Astrocyte of the hippocampus (primary cell): ENCODE results near the gene KIFC1.

ENCODE experiments used
- DNase-seq: peaks from one replicate; pipeline ENCODE4 v3.0.0; 2011; ENCODE audit warnings: low read depth, low spot score

KIFC1 gene

GRCh38 chr6:33411632-33412005 is 20.0 kb downstream of the KIFC1 start:
- no peak for DNase-seq

DNA sequence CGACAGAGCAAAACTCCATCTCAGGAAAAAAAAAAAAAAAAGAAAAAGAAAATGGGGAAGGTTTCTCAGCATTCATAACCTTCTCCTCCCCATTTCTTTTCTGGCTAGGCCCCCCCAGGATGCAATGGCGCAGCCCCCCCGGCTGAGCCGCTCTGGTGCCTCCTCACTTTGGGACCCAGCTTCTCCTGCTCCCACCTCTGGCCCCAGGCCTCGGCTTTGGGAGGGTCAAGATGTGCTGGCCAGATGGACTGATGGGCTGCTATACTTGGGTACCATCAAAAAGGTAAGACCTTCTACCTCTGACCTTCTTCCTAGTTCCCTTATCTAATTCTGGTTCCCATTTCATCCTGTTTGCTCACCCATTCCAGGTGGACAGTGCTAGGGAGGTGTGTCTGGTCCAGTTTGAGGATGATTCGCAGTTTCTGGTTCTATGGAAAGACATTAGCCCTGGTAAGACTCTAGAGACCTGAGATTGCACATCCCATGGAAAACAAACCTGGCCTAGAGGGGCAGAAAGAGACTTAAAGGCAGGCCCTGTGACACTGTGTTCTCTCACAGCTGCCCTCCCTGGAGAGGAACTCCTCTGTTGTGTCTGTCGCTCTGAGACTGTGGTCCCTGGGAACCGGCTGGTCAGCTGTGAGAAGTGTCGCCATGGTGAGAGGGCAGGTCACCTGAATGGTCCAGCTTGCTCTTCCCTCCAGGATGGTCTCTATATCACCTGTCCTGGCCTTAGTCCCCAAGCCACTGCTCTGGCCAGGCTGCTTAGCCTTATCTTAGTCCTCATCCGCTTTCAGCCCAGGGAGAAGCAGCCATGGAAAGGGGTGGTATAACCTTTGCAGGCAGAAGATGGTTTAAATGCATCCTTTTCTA is 20.8 kb downstream of the KIFC1 start:
- no peak for DNase-seq

DNA sequence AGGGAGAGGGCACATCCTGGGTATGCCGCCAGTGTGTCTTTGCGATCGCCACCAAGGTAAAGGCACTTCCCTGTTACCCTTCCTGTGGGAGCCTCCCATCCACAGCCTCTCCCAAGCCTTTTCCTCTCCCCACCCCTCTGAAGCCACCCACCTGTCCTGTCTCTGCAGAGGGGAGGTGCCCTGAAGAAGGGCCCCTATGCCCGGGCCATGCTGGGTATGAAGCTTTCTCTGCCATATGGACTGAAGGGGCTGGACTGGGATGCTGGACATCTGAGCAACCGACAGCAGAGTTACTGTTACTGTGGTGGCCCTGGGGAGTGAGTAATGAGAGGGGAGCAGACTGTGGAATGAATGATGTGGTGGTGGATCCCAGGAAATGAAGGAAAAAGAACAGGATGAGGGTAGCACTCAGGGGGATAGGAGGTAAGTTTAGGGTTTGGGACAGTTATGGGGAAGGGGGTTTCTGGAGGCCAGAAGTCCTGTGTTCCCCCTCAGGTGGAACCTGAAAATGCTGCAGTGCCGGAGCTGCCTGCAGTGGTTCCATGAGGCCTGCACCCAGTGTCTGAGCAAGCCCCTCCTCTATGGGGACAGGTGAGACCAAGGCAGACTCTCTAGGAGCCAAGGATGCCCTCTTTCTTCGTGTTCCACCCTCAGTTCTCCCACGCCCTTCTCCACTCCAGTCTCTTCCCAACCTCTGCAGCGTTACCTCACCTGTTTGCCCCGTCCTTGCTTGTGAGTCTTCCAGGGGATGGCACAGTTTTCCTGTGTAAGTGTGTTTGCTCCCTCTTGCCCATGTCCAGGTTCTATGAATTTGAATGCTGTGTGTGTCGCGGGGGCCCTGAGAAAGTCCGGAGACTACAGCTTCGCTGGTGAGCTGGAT is 21.9 kb downstream of the KIFC1 start:
- no peak for DNase-seq

- peak; percentile 24 for DNase-seq
Measured at GRCh38 chr6:33414592-33415271, 23.1 kb downstream of the KIFC1 start.

DNA sequence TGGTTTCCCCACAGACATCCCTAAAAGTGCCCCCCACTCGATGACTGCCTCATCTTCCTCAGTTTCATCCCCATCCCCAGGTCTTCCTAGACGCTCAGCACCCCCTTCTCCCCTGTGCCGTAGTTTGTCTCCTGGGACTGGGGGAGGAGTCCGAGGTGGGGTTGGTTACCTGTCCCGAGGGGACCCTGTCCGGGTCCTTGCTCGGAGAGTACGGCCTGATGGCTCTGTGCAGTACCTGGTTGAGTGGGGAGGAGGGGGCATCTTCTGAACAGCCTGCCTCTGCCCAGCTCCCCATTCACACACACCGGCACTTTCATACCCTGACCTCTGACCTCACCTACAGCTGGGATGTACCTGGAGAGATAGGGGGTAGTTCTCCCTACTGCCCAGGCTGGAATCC is 24.2 kb downstream of the KIFC1 start:
- no peak for DNase-seq

GRCh38 chr6:33416386-33417127 is 24.9 kb downstream of the KIFC1 start:
- DNase-seq = no peak

DNA sequence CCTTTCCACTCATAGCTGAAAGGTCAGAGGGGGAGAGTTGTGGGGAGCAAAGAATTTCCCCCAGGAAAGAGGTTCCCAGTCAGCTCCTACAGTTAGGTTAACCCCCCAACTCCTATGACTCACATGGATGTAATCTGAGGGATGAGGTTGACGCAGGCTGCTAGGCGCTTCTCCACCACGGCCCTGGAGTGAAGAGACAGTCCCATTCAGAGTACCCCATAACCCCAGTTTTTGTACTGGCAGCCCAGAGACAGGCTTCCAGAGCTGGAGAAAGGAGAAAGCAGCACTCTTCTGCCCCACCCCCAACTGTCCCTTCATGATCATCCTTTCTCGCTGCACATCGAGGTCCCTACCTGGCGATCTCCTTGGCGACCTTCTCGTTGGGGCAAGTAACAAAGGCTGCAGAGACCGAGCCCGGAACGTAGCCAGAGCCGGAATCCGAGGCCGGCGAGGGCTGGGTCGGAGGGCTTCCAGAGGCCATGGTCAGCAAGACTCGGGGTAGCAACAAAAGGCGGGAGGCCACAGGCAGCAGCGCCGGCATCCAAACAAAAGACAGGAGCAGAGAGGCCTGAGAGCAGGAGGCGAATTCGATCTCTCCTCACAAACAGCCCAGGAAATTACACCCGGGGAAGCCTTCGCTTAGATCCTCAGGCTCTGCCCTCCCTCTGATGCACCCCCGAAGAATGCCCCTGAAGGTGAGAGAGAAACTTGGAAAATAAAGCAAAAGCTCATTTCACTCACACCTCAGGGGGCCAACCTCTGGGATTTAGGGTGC is 25.7 kb downstream of the KIFC1 start:
- DNase-seq = peak; percentile 74

DNA sequence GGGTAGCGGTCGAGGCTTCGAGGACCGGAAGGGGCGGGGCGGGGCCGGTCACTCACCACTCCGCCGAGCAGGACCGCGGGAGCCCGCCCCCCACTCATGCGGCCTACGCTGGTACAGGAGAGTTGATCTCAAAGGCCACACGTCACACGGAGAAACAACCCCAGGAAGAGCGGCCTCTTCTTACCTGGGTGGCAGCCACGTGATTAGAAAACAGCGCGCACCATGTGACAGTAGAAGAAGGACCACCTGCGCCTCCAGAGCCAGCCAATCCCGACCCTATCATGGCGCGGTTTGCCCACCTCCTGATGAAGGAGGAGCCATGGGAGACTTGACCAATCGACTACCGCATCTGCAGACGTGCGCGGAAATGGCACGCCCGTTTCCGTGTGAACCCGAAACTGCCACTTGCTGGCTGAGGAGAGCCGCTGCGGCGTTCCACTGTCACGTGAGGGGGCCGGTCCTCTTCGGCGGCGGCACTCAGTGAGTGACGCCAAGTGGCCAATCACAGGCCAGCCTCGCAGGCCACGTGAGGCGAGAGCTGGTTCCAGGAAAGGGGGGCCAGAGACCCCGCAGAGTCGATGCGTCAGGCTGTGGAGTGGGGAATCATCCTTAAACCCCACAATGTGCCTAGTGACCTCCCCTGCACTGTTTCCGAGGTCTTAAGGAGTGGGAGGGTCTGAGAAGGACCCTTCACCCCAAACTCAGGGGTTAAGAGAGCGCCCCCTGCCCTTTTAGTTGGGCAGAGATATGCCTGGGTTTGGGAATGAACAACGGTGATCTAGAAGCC is 26.5 kb downstream of the KIFC1 start, which contains the start of gene CUTA:
Gene CUTA (minus strand): TSS at position 205 of the 787 bp plus-strand sequence. CDS start 107 bp downstream, at position 98.
- peak; percentile 100 for DNase-seq

DNA sequence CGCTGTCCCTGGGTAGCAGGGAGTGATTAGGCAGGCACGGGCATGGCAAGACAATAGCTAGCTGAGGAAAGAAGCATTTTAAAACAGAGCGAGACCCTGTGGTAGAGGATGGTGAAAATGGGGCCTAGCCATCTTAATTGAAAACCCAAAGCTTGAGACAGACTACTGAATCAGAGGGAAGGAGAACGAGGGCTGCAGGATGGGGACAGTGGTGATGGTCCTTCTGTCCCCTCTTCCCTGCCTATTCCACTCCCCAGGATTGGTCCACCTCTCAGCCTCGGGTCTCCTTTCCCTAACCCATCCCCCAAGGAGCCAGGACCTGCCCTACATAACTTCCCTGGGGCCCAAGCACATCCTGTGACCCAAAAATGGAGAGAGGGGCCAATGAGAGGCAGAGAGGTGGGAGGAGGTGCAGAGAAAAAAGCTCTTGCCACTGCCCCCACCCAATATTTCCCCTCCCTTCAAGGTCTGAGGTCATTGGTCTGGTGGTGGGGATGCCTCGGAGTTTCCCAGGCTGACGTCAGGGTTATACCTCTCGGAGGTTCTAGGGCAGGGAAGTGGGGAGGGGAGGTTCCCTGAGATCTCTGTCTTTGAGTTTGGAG is 27.2 kb downstream of the KIFC1 start:
- peak; percentile 31 for DNase-seq

DNA sequence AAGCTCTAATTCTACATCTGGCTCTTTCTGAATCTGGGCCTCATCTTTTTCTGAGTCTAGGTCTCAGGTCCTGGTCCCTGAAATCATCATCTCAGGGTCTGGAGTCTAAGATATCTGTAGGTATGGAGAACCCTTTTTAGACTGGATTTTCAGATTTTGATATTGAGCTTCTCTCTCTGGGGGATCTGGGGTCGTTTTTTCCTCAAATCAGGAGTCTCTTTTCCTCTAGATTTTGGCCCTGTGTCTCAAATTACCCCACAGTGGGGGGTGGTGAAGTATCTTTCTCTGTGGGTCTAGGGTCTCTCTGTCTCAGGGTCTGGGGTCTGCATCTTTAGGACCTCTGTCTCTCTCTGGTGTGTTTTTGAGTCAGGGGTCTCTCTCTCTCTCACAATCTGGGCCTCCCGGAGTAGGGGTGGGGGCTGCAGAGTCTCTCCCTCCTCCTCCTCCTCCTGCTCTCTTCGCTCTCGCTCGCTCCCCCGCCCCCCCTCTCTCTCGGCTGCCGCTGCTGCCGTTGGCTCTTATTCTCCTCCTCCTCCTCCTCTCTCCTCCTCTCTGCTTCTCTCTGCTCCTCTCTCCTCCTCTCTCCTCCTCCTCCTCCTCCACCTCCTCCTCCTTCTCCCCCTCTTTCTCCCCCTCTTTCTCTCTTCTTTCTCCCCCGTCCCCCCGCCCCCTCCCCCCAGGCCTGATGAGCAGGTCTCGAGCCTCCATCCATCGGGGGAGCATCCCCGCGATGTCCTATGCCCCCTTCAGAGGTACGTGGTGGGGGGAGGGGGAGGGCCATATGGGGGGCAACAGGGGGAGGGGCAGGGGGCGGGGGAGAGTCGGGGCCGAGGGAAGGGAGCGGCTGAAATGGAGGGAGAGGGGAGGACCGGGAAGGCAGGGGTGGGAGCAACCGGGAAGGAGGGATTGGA is 28.2 kb downstream of the KIFC1 start, which contains the start of gene SYNGAP1:
Gene SYNGAP1 (plus strand): TSS at position 486 of the 911 bp plus-strand sequence. CDS start 200 bp downstream, at position 686.
- DNase-seq = peak; percentile 69

GRCh38 chr6:33420491-33421343 is 29.1 kb downstream of the KIFC1 start:
- DNase-seq = no peak

GRCh38 chr6:33421344-33421643 is 29.7 kb downstream of the KIFC1 start:
- no peak for DNase-seq

DNA sequence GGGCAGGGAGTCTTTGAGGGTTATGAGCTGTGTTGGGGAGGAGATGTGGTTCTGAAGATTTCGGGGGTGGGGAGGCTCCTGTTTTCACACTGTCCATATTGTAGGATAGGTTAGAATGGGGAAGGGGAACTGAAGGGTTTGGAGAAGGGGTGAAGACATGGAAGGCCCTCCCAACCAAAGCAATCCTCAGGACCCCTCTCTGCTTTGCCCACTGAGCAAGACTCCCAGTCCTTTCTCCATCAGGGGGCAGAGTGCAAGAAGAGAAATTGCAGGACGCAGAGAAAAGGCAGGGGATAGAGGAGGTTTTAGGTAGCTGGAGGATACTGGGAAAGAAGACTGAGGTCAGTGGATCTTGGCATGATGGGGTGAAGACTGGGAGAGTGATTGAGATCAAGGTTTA is 32.2 kb downstream of the KIFC1 start:
- DNase-seq = no peak

- DNase-seq = no peak
Measured at GRCh38 chr6:33424855-33425667, 33.4 kb downstream of the KIFC1 start.

GRCh38 chr6:33425668-33426577 is 34.3 kb downstream of the KIFC1 start:
- DNase-seq = peak; percentile 92
